Prostate gland (tissue), 2 donors: ENCODE results near the gene PHYHIPL.

Source experiments
- POLR2A ChIP-seq: fragments of 450-650 bp; IDR thresholded peaks from one replicate; pipeline ENCODE4 v1.6.1; 2016; ENCODE audit warnings: antibody characterized with exemption, mild to moderate bottlenecking
- TF ChIP-seq, protein P1 (sequence below), 4 experiments: fragments of 200-600 bp in 2 of 4; fragments of 450-650 bp in 2 of 4; sonication (generic) in 2 of 4; IDR thresholded peaks; 1 replicate in 3 of 4; 2 replicates in 1 of 4; pipeline ENCODE4 v1.5.1; 2016 to 2019; ENCODE audit warnings: antibody characterized with exemption in 4 of 4, mild to moderate bottlenecking in 2 of 4, moderate library complexity in 2 of 4

DNA sequence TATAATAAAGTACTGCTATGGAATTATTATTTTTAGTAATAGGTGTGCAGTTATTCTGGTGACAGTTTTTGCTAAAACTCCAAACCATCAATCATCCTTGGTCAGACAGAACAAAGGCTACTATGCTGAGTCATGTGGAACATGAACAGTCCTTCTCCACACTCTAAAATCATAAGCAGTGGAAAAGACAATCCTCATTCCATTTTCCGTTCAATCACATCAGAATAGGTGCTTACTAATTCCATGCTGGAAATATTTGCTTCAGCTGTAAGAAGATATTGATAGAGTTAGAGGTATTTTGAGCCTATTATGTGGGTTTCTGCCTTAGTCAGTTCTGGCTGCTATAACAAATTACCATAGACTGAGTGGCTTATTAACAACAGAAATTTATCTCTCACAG lies 103.0 kb downstream of the PHYHIPL start:
- TF ChIP-seq, protein P1, sequence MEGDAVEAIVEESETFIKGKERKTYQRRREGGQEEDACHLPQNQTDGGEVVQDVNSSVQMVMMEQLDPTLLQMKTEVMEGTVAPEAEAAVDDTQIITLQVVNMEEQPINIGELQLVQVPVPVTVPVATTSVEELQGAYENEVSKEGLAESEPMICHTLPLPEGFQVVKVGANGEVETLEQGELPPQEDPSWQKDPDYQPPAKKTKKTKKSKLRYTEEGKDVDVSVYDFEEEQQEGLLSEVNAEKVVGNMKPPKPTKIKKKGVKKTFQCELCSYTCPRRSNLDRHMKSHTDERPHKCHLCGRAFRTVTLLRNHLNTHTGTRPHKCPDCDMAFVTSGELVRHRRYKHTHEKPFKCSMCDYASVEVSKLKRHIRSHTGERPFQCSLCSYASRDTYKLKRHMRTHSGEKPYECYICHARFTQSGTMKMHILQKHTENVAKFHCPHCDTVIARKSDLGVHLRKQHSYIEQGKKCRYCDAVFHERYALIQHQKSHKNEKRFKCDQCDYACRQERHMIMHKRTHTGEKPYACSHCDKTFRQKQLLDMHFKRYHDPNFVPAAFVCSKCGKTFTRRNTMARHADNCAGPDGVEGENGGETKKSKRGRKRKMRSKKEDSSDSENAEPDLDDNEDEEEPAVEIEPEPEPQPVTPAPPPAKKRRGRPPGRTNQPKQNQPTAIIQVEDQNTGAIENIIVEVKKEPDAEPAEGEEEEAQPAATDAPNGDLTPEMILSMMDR (IDR thresholded peaks at IDR 0.05): no peak
- no peak for TF ChIP-seq POLR2A
